Retina (tissue), 1 donor: ENCODE measurements around the gene ZNF491.
"Not testable (repeated sequence)": the region's sequence is repeated elsewhere in the genome, so short reads cannot be mapped to it uniquely, and the experiment has no call there.

Experiments
- DNase-seq: peaks from one replicate; pipeline ENCODE4 v3.0.0-alpha.2; 2016

ZNF491 gene

GRCh38 chr19:11798391-11799330 lies at the start of gene ZNF491:
Gene ZNF491 (plus strand): TSS chr19:11798523. CDS start chr19:11805954, 7,431 bp downstream.
- DNase-seq = peak; percentile 95

- no peak for DNase-seq
Observed at GRCh38 chr19:11749751-11750150, 48.6 kb upstream of the ZNF491 start.

DNA sequence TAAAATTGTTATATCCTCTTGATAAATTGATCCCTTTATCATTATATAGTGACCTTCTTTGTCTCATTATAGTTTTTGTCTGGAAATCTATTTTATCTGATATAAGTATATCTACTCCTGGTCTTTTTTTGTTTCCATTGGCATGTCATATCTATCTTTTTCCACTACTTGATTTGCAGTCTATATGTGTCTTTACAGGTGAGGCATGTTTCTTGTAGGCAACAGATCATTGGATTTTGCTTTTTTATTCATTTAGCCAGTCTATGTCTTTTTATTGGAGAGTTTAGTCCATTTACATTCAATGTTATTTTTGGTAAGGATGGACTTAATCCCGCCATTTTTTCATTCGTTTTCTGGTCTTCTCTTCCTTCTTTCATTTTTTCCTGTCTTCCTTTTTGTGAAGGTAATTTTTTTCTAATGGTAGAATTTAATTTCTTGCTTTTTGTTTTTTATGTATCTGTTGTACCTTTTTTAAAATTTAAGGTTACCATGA lies 46.0 kb upstream of the ZNF491 start:
- no peak for DNase-seq

- DNase-seq = no peak
Observed at GRCh38 chr19:11754663-11755062, 43.7 kb upstream of the ZNF491 start.

- no peak for DNase-seq
Observed at GRCh38 chr19:11756965-11757364, 41.4 kb upstream of the ZNF491 start.

DNA sequence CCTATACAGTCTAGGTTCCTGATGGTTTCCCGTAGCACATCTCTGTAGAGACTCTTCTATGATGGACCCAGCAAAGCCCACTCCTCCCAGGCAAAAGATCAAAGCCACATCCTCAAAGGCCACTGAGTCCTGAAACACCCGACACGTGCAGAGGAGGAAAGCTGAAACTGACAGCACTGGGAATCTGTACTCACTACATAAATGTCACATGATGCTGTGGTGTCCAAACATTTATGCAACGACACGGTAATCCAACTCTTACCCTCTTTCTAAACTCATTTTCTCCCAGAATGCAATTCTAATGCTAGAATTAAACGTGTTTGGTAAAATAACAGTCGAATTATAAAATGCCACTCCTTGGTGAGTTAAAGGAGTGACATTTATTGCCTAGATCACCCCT lies 38.5 kb upstream of the ZNF491 start:
- no peak for DNase-seq

DNA sequence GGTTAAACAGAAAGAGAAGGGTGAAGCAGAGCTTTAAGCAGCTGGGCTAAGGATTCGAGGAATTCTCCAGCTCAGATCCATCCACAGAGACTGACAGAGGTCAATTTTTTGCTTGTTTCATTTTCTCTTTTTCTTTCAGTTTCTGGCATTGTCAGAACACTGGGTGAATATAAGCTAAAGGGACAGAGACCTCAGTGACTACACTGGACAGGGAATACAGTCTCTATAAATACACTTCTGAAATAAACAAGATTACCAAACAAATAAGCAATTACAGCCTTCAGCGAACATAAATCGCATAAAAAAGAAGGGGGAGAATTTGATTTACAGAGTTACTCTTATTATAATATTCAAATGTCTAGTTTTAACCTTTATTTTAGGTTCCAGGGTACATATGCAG lies 35.2 kb upstream of the ZNF491 start:
- no peak for DNase-seq

- no peak for DNase-seq
Observed at GRCh38 chr19:11763611-11764010, 34.7 kb upstream of the ZNF491 start.

- peak; percentile 98 for DNase-seq
Observed at GRCh38 chr19:11766597-11767591, 31.4 kb upstream of the ZNF491 start, which contains the start of gene ZNF441. Gene ZNF441 (plus strand): TSS chr19:11767000. CDS start chr19:11767194, 194 bp downstream.

- DNase-seq = peak; percentile 68
Observed at GRCh38 chr19:11767633-11768133, 30.6 kb upstream of the ZNF491 start.

- no peak for DNase-seq
Observed at GRCh38 chr19:11769995-11770394, 28.3 kb upstream of the ZNF491 start.

DNA sequence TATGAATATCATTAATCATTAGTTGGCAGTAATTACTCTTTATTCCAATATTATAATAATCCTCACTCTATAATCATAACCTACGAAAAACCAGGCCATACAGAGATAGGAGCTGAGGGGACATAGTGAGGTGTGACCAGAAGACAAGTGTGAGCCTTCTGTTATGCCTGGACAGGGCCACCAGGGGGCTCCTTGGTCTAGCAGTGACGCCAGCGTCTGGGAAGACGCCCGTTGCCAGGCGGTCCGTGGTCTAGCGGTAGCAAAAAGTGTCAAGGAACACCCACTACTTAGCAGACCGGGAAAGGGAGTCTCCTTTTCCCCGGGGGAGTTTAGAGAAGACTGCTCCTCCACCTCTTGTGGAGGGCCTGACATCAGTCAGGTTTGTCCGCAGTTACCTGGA lies 26.8 kb upstream of the ZNF491 start:
- DNase-seq = not testable (repeated sequence)

- not testable (repeated sequence) for DNase-seq
Observed at GRCh38 chr19:11776669-11777068, 21.7 kb upstream of the ZNF491 start.

- DNase-seq = no peak
Observed at GRCh38 chr19:11780431-11781020, 17.8 kb upstream of the ZNF491 start.

DNA sequence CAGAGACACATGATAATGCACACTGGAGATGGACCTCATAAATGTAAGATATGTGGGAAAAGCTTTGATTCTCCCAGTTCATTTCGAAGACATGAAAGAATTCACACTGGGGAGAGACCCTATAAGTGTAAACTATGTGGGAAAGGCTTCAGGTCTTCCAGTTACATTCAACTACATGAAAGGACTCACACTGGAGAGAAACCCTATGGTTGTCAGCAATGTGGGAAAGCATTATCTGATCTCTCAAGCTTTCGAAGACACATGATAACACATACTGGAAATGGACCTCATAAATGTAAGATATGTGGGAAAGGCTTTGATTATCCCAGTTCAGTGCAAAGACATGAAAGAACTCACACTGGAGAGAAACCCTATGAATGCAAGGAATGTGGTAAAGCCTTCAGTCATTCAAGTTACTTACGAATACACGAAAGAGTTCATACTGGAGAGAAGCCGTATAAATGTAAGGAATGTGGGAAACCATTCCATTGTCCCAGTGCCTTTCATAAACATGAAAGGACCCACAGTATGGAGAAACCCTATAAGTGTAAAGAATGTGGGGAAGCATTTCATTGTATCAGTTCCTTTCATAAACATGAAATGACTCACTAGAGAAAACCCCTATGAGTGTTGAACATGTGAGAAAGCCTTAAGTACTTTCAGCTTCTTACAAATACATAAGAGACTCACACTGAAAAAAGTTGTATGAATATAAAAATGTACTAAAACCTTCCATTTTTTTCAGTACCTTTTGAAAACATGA lies 16.8 kb upstream of the ZNF491 start:
- no peak for DNase-seq

DNA sequence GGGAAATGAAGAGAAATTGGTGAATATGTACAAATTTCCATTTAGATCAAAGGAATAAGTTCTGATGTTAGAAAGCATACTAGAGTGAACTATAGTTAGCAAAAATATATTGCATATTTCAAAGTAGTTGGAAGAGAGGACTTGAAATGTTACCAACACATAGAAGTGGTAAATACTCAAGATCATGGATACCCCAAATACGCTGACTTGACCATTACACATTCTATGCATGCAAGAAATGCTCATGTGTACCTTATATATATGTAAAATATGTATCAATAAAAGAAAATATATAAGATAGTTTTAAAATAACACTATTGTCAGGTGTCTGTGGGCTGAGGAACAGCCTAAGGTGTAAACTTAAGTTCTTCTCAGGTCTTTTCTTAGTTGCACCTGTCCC lies 14.6 kb upstream of the ZNF491 start:
- DNase-seq = no peak

GRCh38 chr19:11784356-11784755 lies 14.0 kb upstream of the ZNF491 start:
- DNase-seq = no peak

GRCh38 chr19:11787536-11787935 lies 10.8 kb upstream of the ZNF491 start:
- DNase-seq = no peak

DNA sequence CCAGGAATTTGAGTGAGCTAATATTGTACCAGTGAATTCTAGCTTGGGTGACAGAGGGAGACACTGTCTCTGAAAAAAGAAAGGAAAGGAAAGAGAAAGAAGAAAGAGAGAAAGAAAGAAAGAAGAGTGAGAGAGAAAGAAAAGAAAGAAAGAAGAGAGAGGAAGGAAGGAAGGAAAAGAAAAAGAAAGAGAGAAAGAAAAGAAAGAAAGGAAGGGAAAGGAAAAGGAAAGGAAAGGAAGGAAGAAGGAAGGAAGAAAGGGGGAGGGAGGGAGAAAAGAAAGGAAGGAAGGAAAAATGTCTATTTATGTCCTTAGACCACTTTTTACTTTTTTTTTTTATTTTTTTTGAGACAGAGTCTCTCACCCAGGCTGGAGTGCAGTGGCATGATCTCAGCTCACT lies 5.4 kb upstream of the ZNF491 start:
- DNase-seq = no peak

DNA sequence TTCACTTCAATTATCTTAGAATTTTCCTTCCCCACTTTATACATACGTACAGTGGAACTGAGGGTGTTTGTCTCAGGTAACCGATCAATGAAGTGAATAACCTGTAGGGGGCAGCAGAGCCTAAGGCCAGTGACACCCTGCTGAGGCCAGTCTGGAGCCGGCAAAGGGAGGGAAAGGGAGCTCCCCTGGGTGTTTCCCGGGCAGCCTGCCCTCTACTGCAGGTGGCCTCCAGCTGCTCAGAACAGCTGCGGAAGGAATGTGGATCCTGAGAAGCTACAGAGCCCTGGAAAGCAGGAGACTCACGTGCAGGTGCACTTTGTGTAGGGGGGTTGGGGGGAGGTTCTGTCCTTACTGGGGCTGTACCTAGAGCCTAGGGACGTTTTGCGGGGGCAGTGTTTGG lies 832 bp upstream of the ZNF491 start:
- DNase-seq = peak; percentile 83

DNA sequence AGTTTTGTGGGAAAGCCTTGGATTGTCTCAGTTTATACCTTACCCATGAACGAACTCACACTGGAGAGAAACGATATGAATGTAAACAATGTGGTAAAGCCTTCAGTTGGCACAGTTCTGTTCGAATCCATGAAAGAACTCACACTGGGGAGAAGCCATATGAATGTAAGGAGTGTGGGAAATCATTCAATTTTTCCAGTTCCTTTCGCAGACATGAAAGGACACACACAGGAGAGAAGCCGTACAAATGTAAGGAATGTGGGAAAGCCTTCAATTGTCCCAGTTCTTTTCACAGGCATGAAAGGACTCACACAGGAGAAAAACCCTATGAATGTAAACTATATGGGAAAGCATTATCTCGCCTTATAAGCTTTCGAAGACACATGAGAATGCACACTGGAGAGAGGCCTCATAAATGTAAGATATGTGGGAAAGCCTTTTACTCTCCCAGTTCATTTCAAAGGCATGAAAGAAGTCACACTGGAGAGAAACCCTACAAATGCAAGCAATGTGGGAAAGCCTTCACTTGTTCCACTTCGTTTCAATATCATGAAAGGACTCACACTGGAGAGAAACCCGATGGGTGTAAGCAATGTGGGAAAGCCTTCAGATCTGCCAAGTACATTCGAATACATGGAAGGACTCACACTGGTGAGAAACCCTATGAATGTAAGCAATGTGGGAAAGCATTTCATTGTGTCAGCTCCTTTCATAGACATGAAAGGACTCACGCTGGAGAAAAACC lies 8.2 kb downstream of the ZNF491 start:
- no peak for DNase-seq
